ENCODE results near the gene RAP1GAP2. TPM values are rescaled to one million over a fixed set of nuclear protein-coding genes. Genes with fewer than 3 reads are reported as not detected.

RAP1GAP2 gene
- total RNA-seq, 1 donor from 2014 or later, result 8.6 TPM

DNA sequence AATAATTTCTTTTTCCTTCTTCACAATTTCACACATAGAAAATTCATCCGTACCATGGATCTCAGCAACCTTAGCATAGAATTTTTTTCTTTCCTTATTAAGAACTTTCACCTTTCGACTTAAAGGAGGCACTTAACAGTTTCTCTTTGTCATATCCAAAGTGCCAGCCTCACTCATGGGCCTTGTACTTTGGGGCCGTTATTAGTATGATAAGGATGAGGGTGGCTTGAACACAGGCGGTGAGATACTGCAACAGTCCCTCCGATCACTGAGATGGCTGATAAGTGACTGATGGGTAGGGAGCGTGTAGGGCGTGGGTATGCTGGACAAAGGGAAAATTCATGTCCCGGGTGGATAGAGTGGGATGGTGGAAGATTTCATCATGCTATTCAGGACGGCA is 181.9 kb downstream of the RAP1GAP2 start:
- no peak for FAIRE-seq
- H2AFZ ChIP-seq (ENCODE audit: low read depth, low read length), result no peak overlapping the region
- no peak overlapping the region for H3K9ac ChIP-seq (ENCODE audit: low read length)
- Mint-ChIP-seq H3K4me1 (ENCODE audit: low read depth, unreplicated experiment) (peaks cover under 1% of the 10 kb centered on the region), H3K9me3 (ENCODE audit: unreplicated experiment) (no peaks in the 10 kb centered on the region), H3K27me3 (ENCODE audit: low read depth, unreplicated experiment) (no peaks in the 10 kb centered on the region), H3K4me3 (ENCODE audit: unreplicated experiment) (no peak overlapping the region), H3K27ac (ENCODE audit: unreplicated experiment) (no peak overlapping the region), H3K36me3 (ENCODE audit: low read depth, unreplicated experiment) (peaks cover 4% of the 10 kb centered on the region)
- H4K20me1 ChIP-seq (ENCODE audit: insufficient read depth, low read length), result no peaks in the 10 kb centered on the region
- H3K27me3 ChIP-seq (ENCODE audit: insufficient read depth, low read length), result no peaks in the 10 kb centered on the region
- H3K4me3 ChIP-seq (ENCODE audit: insufficient read depth, low read depth, low read length), result no peak overlapping the region
- no peak overlapping the region for H3K4me2 ChIP-seq (ENCODE audit: low read length)
- no peaks in the 10 kb centered on the region for H3K36me3 ChIP-seq (ENCODE audit: insufficient read depth, low read length)
- H3K4me1 ChIP-seq (ENCODE audit: insufficient read depth, low read length), result peaks cover 3% of the 10 kb centered on the region
- H3K79me2 ChIP-seq (ENCODE audit: insufficient read depth, low read length), result no peaks in the 10 kb centered on the region
- no peak overlapping the region for H3K27ac ChIP-seq (ENCODE audit: low read depth, low read length)
- H3K9me3 ChIP-seq (ENCODE audit: insufficient read depth, low read depth, low read length), result no peaks in the 10 kb centered on the region
- no peak for DNase-seq (ENCODE audit: low read depth)
- TF ChIP-seq, protein P1, sequence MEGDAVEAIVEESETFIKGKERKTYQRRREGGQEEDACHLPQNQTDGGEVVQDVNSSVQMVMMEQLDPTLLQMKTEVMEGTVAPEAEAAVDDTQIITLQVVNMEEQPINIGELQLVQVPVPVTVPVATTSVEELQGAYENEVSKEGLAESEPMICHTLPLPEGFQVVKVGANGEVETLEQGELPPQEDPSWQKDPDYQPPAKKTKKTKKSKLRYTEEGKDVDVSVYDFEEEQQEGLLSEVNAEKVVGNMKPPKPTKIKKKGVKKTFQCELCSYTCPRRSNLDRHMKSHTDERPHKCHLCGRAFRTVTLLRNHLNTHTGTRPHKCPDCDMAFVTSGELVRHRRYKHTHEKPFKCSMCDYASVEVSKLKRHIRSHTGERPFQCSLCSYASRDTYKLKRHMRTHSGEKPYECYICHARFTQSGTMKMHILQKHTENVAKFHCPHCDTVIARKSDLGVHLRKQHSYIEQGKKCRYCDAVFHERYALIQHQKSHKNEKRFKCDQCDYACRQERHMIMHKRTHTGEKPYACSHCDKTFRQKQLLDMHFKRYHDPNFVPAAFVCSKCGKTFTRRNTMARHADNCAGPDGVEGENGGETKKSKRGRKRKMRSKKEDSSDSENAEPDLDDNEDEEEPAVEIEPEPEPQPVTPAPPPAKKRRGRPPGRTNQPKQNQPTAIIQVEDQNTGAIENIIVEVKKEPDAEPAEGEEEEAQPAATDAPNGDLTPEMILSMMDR (IDR thresholded peaks at IDR 0.05; ENCODE audit: insufficient read depth, low read depth, low read length), result no peak
- TF ChIP-seq EZH2 (IDR thresholded peaks at IDR 0.05; ENCODE audit: insufficient read depth, low read length), result no peak

DNA sequence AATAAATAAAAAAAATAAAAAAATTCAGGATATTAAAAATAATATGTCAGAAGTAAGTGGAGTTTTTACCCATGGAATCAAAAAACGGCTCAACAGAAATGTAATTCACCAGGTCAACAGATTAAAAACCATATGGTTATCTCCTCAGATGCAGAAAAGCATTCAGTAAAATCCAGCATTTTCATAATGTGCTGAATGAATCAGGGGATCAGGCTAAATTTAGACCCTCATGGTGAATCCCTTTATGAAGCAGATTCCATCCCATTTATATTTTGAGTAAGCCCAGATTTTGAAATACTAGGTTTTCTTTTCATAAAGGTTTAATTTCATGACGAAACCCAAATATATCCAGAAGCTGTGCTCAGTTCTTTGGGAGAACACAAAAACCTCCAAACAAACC is 182.8 kb downstream of the RAP1GAP2 start:
- Mint-ChIP-seq H3K27me3 (ENCODE audit: low read depth, unreplicated experiment) (no peaks in the 10 kb centered on the region), H3K4me3 (ENCODE audit: unreplicated experiment) (no peak overlapping the region), H3K9me3 (ENCODE audit: unreplicated experiment) (no peaks in the 10 kb centered on the region), H3K27ac (ENCODE audit: unreplicated experiment) (no peak overlapping the region), H3K36me3 (ENCODE audit: low read depth, unreplicated experiment) (peaks cover 6% of the 10 kb centered on the region), H3K4me1 (ENCODE audit: low read depth, unreplicated experiment) (peaks cover 2% of the 10 kb centered on the region)
- Histone ChIP-seq H4K20me1 (ENCODE audit: insufficient read depth, low read length) (no peaks in the 10 kb centered on the region), H2AFZ (ENCODE audit: low read depth, low read length) (no peak overlapping the region), H3K9ac (ENCODE audit: low read length) (no peak overlapping the region), H3K4me3 (ENCODE audit: insufficient read depth, low read depth, low read length) (no peak overlapping the region), H3K27me3 (ENCODE audit: insufficient read depth, low read length) (no peaks in the 10 kb centered on the region), H3K4me2 (ENCODE audit: low read length) (no peak overlapping the region), H3K9me3 (ENCODE audit: insufficient read depth, low read depth, low read length) (no peaks in the 10 kb centered on the region), H3K4me1 (ENCODE audit: insufficient read depth, low read length) (peaks cover 4% of the 10 kb centered on the region), H3K27ac (ENCODE audit: low read depth, low read length) (no peak overlapping the region), H3K79me2 (ENCODE audit: insufficient read depth, low read length) (no peaks in the 10 kb centered on the region), H3K36me3 (ENCODE audit: insufficient read depth, low read length) (no peaks in the 10 kb centered on the region)
- TF ChIP-seq EZH2 (IDR thresholded peaks at IDR 0.05; ENCODE audit: insufficient read depth, low read length), result no peak
- TF ChIP-seq, protein P1 (IDR thresholded peaks at IDR 0.05; ENCODE audit: insufficient read depth, low read depth, low read length), result no peak
- no peak for FAIRE-seq
- DNase-seq (ENCODE audit: low read depth), result no peak

DNA sequence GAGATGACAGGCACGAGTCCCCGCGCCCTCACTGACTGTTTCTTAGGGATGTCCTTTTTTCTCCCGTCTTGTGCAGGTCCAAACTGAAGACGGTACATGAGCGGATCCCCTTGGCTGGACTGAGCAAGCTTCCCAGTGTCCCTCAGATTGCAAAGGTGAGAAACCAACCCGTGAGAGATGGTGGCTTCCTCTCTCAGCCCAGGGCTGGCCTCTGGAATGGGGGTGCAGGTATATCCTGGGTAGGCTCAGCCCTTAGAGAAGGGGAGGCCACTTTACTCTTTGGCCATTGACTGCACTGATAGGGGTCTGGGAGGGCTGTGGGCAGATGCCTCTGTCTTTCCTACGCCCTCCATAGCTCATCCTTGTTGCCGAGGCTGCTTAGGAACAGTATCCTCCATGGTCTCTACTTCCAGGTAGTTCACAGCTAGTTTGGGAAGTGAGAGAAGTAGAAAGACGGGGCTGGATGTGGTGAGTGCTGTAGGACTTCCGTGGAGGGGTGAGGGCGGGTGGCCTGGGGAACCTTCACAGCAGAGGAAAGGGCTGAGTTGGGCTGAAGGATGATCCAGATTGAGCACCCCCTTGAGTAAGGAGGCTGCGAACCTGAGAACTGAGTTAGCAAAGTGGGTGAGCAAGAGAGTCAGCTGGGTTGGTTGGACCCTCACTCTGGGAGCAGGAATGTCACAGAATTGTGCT is 184.1 kb downstream of the RAP1GAP2 start:
- Histone ChIP-seq H3K4me1 (ENCODE audit: insufficient read depth, low read length) (peaks cover 4% of the 10 kb centered on the region), H4K20me1 (ENCODE audit: insufficient read depth, low read length) (no peaks in the 10 kb centered on the region), H3K4me3 (ENCODE audit: insufficient read depth, low read depth, low read length) (no peak overlapping the region), H3K4me2 (ENCODE audit: low read length) (no peak overlapping the region), H3K9me3 (ENCODE audit: insufficient read depth, low read depth, low read length) (no peaks in the 10 kb centered on the region), H3K27me3 (ENCODE audit: insufficient read depth, low read length) (no peaks in the 10 kb centered on the region), H2AFZ (ENCODE audit: low read depth, low read length) (no peak overlapping the region), H3K79me2 (ENCODE audit: insufficient read depth, low read length) (no peaks in the 10 kb centered on the region), H3K27ac (ENCODE audit: low read depth, low read length) (no peak overlapping the region), H3K9ac (ENCODE audit: low read length) (no peak overlapping the region), H3K36me3 (ENCODE audit: insufficient read depth, low read length) (no peaks in the 10 kb centered on the region)
- Mint-ChIP-seq H3K36me3 (ENCODE audit: low read depth, unreplicated experiment) (peaks cover 6% of the 10 kb centered on the region), H3K4me1 (ENCODE audit: low read depth, unreplicated experiment) (peaks cover 2% of the 10 kb centered on the region), H3K4me3 (ENCODE audit: unreplicated experiment) (no peak overlapping the region), H3K27me3 (ENCODE audit: low read depth, unreplicated experiment) (no peaks in the 10 kb centered on the region), H3K27ac (ENCODE audit: unreplicated experiment) (no peak overlapping the region), H3K9me3 (ENCODE audit: unreplicated experiment) (no peaks in the 10 kb centered on the region)
- DNase-seq (ENCODE audit: low read depth) (no peak), FAIRE-seq (no peak)
- TF ChIP-seq, protein P1 (IDR thresholded peaks at IDR 0.05; ENCODE audit: insufficient read depth, low read depth, low read length), result no peak
- TF ChIP-seq EZH2 (IDR thresholded peaks at IDR 0.05; ENCODE audit: insufficient read depth, low read length), result no peak
